HG03521 (cell line): ENCODE results near the gene RAP1A.
A peak's percentile ranks its signal among the peaks of the same experiment; 100 is the strongest.

Experiments
- ATAC-seq: cut with Tn5 transposase; IDR thresholded peaks from one replicate; pipeline ENCODE4 v1.9.1; 2021; ENCODE audit warnings: mild to moderate bottlenecking, moderate library complexity; ENCODE audit not compliant: unreplicated experiment

The RAP1A gene

DNA sequence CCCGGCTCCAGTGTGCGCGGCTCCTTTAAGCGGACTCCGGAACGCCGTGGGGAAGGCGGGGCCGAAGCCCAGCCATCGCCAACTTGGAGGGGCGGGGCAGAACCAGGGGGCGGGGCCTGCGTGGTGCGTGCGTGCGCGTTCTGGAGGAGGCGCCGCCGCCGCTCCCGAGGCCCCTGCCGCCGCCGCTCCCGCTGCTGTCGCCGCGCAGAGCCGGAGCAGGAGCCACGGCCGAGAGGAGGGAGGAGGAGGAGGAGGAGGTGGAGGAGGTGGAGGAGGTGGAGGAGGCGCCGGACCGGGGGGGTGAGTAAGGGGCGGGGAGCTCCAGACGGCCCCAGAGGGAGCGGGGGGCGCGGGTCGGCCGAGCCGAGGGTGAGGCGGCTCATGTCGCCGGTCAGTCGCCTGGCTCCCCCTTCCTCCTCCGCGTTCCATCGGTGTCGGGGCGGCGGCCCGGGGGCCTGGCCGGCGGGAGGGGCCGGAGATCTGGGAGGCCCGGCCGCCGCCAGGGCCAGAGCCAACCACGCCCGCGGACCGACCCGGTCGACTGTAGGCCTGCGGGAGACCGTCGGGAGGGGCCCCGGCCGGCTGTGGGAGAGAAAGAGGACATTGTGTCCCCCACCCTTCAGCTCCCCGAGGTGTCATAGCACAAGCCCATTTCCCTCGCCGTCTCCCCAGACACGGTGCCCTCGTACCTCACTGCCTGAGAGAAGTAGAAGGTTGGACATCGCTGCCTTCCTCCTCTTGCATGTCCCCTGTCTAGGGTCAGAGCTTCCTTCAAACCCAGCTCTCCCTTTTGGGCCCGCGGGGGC is at the start of gene RAP1A:
Gene RAP1A (plus strand): TSS at position 155 of the 806 bp plus-strand sequence. CDS start 71,572 bp downstream, outside the sequence.
- ATAC-seq = peak; percentile 64

DNA sequence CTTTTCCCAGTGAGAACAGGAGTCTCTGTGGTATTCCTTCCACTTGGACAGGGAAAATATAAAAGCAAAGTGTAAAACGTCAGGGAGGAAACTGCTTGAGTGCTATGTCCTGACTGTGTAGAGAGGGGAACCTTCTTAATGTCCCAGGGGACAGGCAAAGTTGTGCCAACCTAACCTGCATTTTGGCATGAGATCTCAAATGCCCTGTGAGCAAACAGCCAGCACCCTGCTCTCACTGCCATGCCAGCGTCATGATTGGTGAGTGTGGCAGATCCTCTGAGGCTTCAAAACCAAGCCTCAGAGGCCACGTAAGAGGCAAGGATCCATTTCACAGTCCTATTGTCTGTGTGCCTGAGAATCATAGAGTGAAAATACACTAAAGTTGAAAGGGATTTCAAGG is 49.7 kb upstream of the RAP1A start:
- no peak for ATAC-seq

DNA sequence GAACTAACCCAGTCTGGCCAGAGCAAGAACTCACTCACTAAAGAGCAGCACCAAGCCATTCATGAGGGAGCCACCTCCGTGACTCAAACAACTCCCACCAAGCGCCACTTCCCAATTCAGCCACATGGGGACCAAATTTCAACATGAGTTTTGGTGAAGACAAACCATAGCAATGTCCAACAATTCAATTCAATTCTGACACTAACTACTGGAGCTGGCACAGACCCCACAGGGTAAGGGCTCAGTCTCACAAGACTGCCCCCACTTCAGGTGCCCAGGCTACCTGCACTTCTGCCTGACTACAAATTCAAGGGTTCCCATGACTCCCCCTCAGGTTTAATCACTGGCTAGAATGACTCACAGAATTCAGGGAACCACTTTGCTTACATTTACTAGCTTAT is 48.8 kb upstream of the RAP1A start:
- ATAC-seq = peak; percentile 45

DNA sequence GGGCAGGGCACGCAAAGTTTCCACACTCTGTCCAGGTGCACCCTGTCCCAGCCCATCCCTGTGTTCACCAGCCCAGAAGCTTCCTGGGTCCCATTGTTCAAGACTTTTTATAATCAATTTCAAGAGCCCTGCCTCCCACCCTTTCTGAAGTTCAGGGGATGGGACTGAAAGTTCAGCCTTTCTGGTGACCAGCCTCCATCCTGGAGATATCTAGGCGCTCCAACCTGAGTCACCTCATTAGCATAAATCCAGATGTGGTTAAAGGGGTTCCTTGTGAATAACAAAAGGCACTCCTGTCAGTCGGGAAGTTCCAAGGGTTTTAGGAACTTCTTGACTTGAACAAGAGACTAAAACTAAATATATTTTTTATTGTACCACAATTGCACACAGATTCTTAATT is 48.4 kb upstream of the RAP1A start:
- ATAC-seq = no peak

DNA sequence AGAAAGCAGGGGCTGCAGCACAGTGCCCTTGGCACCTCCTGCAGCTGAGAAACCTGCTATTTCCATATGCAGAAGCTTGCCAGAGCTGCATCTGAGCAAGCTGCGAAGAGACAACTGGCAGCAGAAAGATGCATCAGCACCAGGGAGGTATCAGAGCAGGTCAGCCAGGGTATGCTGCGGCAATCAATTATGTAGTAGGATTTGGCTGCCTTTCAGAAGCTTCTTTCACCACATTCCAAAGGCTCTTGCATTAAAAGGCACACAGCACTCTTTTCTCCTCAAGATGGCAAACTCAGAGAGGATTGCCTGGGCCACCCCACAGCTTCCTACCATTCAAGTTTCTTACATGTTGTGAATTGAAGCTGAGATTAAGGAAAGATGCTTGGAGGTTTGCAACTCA is 47.6 kb upstream of the RAP1A start:
- ATAC-seq = no peak

DNA sequence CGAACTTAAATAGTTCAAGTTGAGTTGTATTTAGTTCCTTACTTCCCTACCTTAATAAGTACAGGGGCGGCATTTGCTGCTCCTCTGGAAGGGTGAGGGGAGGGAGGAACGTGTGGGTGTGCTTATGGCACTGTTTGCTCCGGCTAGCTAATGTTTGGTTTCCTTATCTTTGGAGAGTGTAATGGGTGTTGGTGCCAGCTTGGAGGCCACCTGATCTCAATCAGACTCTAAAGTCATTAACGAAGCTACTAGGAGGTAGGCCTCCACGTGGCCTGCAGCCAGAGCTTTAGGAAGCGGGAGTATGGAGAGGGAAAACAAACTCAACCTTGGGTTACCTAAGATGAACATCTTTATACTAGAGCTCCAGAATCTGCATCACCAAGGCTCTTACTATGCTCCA is 43.0 kb upstream of the RAP1A start:
- ATAC-seq = no peak

DNA sequence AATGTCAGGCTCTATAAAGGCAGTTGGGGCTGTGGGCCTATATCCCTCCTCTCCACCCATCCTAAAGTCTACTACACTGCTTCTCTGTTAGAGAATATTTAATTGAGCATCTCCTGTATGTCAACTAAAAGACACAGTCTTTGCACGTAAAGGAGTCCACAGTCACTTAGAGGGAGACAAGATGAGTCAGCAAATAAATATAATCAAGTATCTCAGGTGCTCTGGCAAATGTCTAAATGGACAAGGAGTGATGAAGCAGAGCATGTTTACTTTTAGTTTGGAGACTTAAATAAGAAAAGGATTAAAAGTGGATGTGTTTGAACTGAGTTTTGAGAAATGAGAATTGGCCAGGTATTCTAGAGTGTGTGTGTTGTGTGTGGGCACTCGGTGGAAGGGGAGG is 41.8 kb upstream of the RAP1A start:
- ATAC-seq = no peak

DNA sequence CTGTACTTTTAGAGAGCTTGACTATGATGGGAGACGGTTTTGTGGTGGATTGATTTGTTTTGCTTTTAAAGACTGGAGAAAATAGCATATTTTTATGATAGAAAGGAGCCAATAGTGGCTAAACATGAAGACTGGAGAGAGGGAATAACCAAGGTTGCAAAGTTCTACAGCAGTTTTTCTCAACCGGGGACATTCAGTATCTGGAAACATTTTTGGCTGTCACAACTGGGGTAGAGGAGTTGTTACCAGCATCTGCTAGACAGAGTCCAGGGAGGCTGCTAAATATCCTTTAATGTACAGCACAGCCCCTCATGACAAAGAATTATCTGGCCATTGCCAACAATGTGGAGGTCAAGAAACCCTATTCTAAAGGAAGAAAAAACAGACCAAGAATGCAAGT is 38.4 kb upstream of the RAP1A start:
- no peak for ATAC-seq

DNA sequence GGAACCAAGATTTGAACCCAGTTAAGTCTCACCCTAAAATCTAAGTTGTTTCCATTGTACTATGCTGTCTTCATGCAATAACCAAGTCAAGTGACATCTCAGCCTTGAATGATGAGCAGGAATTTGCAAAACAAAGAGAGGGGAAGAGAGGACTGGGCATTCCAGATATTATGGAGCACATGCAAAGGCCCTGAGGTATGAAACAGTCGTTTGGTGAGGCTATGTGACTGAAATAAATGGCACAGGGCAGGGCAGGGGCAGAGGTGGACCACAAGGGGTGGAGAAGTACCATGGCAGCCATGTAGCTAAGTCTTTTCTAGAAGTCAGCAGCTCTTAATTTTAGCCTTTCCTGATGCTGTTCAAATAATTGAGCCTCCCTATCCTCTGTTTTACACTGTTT is 37.6 kb upstream of the RAP1A start:
- ATAC-seq = no peak

DNA sequence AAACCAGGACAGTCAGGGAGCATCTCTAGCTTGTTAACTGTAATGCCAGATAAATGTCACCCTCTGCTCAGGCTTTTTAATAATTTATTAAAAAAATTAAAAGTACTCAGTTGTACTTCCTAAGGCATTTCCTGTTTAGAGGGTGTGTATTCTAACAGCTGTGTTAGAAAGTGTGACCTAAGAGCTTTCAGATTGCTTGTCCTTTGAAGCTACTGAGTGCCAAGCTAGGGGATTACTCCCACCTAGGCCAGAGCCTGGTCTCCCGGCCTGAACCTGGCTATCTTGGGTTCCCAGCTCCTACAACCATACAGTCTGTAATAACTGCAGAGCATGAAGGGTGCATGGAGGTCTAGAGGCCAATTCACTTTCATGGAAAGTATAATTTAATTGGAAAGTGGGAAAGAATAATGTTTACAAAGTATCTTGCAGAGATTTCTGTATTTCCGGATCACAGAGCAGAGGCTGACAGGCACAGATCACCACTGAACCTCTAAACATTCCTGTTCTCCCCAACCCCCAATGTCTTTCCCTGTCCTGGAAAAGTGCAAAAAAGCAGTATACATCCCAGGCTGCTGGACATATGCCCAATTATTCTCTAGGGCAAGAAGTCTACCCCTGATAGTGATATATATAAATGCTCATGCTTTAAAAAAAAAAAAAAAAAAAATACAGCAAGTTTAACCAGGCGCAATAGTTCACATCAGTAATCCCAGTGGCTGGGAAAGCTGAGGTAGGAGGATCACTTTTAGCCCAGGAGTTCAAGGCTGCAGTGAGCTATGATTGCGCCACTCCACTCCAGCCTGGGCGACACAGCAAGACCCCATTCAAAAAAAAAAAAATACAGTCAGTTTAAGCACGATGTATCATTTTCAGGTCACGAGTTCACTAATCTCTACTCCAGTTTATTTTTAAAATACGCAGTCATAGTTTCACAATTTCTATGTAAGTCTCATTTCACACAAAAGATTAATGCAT is 36.7 kb upstream of the RAP1A start:
- ATAC-seq = no peak

DNA sequence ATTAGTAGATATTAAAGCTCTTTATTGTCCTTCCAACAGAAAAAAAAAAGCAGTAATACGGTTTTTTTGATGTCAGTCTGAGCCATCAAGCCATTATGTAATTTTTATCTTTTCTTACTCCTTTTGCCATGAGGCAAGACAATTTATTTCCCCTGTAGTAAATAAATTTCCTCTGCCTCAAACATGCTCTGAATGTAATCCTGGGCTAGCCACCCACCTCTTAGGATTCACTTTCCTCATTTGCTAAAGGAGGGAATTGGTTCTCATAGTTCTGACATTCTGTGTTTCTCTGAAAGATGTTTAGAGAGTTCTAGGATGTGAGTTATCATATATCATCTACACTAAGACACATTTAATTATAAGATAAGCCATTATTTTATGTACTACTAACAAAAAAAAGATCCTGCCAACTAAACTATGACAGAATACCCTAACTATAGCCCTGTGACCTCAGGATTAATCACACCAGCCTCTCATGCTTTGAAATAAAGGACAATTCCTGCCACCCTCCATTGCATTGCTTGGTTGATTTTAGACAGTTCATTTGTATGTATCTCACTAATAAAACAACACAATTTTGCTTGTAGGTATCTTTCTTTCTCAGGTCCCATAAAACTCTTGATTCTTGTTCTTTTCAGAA is 34.0 kb upstream of the RAP1A start:
- ATAC-seq = no peak

DNA sequence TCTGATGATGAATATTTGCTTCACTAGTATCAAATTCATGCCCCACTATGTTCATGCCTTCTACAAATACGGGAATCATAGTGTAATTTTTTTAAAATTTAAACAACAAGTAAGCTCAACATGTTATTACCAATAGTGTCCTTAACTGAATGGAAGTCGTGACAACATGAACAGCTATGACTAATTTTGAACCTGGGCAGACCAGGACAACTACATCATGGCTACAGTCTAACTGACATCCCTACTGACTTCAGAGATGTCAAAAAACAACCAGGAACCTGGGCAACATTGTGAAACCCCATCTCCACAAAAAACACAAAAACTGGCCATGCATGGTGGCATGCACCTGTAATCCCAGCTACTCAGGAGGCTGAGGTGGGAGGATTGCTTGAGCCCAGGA is 33.5 kb upstream of the RAP1A start:
- ATAC-seq = no peak

DNA sequence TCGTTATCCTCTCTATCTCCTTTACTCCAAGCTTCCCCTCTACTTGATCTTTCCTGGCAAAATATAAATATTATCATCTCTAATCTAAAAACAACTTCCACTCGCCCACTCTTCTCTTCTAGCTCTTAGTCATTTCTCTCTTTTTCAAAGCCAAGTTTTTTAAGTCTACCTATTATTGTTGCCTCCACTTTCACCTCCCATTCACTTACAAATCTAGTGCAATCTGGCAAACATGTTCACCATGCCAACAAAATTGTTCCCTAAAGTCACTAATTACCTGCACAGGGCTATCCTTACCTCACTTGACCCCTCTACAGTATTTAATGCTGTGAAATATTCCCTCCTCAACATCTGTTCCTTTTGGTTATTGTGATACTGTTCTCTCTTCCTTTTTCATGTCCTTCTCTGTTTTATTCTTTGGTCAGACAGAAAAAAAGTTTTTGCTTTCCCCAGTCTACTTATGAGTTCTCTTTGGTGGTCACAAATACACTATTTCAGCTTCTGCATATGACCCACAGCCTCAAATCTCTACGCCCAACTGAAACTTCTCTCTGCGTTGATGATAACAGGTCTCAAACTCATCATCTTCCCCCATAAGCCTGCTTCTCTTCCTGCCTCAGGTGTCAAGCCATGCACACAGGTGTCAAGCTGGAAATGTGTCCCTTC is 31.9 kb upstream of the RAP1A start:
- no peak for ATAC-seq

DNA sequence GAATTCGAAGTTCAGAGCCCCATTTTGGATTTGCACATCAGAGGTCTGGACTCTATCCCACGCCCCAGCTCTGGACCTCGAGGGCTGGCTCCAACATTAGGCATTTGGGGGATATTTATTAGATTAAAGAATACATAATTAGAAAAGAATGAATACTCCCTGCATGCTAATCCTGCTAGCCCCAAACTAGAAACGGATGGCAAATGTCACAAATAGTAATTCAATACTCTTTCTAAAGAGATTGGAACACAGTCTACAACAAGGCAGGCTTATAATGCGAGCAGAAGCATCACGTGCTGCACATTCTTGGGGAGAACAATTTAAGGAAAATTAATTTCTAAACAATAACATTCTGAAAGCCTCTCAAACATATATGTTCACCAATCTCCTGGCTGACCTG is 27.7 kb upstream of the RAP1A start:
- ATAC-seq = no peak

DNA sequence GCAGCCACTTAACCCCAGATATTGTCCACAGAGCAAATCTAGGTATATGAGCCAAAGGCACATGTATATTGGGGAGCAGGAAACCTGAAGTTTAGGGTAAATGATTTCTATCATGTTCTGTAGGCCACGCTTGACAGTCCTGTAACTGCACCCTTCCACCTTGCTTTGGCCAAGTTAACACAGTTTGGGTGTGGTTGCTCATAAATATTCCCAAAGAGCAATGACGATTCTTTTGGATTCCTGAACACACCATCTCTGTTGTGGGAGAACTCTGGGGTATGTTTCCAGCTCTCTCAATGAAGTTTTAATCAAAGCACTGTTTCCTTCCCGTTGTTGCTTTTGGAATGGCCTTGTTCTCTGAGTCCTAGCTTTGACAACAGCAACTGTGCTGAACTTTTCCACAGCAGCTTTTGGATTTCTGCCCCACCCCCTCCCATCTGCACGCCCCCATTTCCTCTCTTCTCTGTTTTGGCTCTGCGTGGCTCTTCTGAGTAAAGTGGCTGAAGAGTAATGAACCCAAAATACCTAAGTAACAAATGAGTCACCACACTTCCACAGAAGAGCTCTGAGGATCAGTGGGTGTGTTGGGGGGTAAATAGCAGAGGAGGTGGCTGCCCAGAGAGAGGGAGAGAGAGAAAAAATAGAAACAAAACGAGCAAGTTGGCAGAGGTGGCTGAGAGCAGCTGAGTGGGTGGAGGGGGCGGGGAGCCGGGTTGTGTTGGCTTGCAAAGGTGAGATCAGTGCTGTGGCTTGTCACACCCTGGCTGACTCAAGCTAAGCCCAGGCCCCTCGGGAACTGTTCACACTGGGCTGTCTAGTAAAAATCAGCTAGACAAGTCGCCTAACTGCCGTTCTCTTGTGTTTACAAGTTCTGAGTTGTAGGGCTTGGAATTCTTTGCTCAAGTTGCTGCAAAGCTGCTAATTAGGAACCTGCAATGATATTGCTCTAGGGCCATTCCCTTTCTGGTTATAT is 26.9 kb upstream of the RAP1A start:
- ATAC-seq = peak; percentile 82

DNA sequence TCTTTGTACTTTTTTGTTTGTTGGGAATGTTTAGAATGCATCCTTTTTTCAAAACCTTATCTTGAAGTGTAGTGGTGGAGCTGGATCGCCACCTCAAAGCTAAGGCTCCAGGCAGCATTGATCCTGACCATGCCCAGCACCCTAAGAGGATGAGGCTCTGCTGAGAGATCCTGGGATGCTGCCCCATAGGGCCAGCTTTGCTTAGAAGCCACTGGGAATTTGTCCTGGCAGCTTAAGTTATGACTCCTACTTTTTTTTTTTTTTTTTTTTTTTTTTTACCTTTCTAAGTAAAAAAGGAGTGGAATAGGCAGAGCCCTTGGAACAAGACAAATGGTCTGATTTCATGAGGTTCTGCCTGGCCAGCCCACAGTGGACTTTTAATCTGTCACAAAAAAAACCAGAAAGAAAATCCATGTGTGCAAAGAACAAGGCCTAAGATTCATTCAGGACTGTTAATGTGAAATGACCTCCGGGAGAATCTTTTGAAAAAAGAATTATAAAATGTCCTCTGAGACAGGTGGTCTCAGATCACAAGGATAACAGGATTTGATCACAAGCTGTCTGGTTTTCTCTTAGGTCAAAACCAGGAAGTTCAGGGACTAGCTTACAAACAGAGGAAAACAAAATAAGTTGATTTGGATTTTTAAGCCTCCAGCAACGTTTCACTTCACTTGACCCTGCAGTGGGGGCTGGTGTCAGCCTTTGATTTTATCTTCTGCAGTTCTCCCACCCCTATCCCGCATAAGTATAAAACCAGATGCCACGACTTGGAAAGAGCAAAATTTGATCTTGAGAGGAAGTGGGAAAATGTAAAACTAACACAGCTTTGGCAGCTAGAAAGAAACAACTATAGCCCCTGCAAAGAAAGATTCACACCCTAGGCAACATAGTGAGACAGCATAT is 25.9 kb upstream of the RAP1A start:
- no peak for ATAC-seq

DNA sequence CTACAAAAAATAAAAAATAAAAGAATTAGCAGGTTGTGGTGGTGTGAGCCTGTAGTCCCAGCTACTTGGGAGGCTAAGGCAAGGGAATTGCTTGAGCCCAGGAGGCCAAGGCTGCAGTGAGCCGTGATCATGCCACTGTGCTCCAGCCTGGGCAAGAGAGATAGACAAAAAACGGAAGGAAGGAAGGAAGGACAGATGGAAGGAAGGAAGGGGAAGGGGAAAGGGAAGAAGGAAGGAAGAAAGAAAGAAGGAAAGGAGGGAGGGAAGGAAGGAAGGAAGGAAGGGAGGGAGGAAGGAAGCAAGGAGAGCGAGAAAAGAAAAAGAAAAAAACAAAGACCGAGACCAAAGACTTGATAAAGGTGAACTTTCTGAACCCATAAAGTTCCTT is 25.3 kb upstream of the RAP1A start:
- ATAC-seq = no peak

DNA sequence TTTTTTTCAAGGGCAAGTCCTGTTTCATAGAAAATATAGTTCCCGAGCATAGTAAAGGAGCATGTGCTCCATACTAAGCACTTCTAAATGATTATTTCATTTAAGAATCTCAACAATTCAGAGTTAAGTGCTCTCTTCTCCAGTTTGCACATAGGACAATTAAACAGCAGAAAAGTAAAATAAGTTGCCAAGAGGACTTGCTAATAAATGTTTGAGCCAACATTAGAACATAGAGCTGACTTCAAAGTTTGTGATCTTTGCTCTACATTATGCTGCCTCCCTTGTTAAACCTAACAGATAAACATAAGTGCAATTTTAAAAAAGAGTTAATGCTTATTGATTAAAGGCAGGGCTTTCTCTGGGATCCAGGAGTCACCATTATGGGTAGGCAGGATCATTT is 23.8 kb upstream of the RAP1A start:
- no peak for ATAC-seq

DNA sequence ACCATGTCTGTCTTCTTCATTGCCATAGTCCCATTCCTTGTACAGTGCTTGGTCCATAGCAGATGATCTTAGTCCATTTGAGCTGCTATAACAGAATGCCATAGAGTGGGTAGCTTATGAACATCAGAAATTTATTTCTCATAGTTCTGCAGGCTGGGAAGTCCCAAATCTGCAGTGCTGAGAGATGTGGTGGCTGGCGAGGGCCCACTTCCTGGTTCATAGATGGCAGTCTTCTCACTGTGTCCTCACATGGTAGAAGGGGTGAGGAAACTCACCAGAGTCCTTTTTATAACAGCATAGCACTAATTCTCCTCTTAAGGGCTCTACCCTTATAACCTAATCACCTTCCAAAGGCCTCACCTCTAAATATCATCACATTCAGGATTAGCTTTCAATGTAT is 23.1 kb upstream of the RAP1A start:
- no peak for ATAC-seq
